SU-DHL-6 (cell line): Measurements from ENCODE around the gene CACNA1B.

ENCODE experiments used
- EZH2phosphoT487 ChIP-seq: fragments of 200-600 bp; sonication (generic), shearing (Covaris generic); conservative IDR thresholded peaks from 2 replicates; pipeline ENCODE4 v1.6.1; 2018; ENCODE audit warnings: mild to moderate bottlenecking, antibody characterized with exemption, low read length, moderate library complexity, mixed read lengths
- TF ChIP-seq, protein P1 (sequence below): fragments of 200-600 bp; sonication (generic); IDR thresholded peaks from one replicate; pipeline ENCODE4 v1.5.1; 2017; ENCODE audit warnings: antibody characterized with exemption, mild to moderate bottlenecking, low read length, moderate library complexity; ENCODE audit not compliant: insufficient read depth, poor library complexity, severe bottlenecking

GRCh38 chr9:138050472-138051330, 173.1 kb downstream of the CACNA1B start:
- TF ChIP-seq, protein P1, sequence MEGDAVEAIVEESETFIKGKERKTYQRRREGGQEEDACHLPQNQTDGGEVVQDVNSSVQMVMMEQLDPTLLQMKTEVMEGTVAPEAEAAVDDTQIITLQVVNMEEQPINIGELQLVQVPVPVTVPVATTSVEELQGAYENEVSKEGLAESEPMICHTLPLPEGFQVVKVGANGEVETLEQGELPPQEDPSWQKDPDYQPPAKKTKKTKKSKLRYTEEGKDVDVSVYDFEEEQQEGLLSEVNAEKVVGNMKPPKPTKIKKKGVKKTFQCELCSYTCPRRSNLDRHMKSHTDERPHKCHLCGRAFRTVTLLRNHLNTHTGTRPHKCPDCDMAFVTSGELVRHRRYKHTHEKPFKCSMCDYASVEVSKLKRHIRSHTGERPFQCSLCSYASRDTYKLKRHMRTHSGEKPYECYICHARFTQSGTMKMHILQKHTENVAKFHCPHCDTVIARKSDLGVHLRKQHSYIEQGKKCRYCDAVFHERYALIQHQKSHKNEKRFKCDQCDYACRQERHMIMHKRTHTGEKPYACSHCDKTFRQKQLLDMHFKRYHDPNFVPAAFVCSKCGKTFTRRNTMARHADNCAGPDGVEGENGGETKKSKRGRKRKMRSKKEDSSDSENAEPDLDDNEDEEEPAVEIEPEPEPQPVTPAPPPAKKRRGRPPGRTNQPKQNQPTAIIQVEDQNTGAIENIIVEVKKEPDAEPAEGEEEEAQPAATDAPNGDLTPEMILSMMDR, result no peak
- TF ChIP-seq EZH2phosphoT487, result no peak
